ENCODE results near the gene DLD.
"Not testable (repeated sequence)": the region's sequence is repeated elsewhere in the genome, so short reads cannot be mapped to it uniquely, and the experiment has no call there.

The DLD gene
- 57.3 to 142 (median 68.5) reads per million in 3 experiments for total RNA-seq

- DNase-seq, result peak; percentile 92
These were observed at the start of gene DLD for GRCh38 chr7:107890962-107891635. Gene DLD, plus strand, starts transcription at chr7:107891183. Its CDS starts 68 bp downstream, at chr7:107891251.

GRCh38 chr7:107842213-107842612 lies 48.8 kb upstream of the DLD start:
- no peak for DNase-seq

GRCh38 chr7:107843184-107843583 lies 47.8 kb upstream of the DLD start:
- no peak for DNase-seq

GRCh38 chr7:107846324-107846723 lies 44.7 kb upstream of the DLD start:
- DNase-seq, result no peak

- no peak for DNase-seq
These were observed 43.7 kb upstream of the DLD start for GRCh38 chr7:107847168-107847835.

GRCh38 chr7:107847836-107848175 lies 43.2 kb upstream of the DLD start:
- not testable (repeated sequence) for DNase-seq

GRCh38 chr7:107848211-107848610 lies 42.8 kb upstream of the DLD start:
- DNase-seq, result not testable (repeated sequence)

GRCh38 chr7:107850216-107850615 lies 40.8 kb upstream of the DLD start:
- no peak for DNase-seq

GRCh38 chr7:107850643-107851042 lies 40.3 kb upstream of the DLD start:
- no peak for DNase-seq

GRCh38 chr7:107854454-107854853 lies 36.5 kb upstream of the DLD start:
- no peak for DNase-seq

- DNase-seq, result no peak
These were observed 36.0 kb upstream of the DLD start for GRCh38 chr7:107854989-107855388.

- peak; percentile 56 for DNase-seq
These were observed 34.0 kb upstream of the DLD start for GRCh38 chr7:107856806-107857540.

- no peak for DNase-seq
These were observed 33.5 kb upstream of the DLD start for GRCh38 chr7:107857541-107857912.

- DNase-seq, result no peak
These were observed 32.7 kb upstream of the DLD start for GRCh38 chr7:107858280-107858679.

GRCh38 chr7:107860279-107860961 lies 30.6 kb upstream of the DLD start:
- DNase-seq, result no peak

- no peak for DNase-seq
These were observed 29.9 kb upstream of the DLD start for GRCh38 chr7:107860981-107861652.

- no peak for DNase-seq
These were observed 24.8 kb upstream of the DLD start for GRCh38 chr7:107865956-107866775.

- DNase-seq, result no peak
These were observed 23.0 kb upstream of the DLD start for GRCh38 chr7:107867858-107868466.

- no peak for DNase-seq
These were observed 20.5 kb upstream of the DLD start for GRCh38 chr7:107870427-107871000.

GRCh38 chr7:107874111-107874510 lies 16.9 kb upstream of the DLD start:
- no peak for DNase-seq
